ENCODE data around the gene ANKMY1.

DNA sequence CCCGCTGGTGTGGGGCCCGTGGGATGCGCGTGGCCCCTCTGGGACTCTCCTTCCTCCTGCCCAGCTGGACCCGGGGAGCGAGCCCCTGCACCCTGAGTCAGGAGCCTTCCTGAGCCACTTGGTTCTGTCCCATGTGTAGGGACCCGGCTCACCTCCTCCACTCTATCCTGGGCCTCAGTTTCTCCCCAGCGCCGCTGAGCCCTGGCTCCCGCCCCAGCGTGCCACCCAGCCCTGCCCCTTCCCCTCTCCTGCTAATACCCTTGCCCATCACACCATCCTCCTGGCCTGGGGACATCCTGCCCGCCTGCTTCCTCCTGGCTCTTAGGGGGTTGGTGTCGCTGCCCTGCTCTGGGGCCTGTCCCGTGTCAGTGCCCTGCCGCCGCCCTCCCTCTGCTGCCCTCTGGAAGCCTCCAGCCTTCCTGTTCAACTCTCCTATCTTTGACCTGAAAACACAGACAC, 97.5 kb downstream of the ANKMY1 start:
- TF ChIP-seq CTCF (IDR thresholded peaks at IDR 0.05; ENCODE audit: insufficient read depth, low read length, poor library complexity, severe bottlenecking) (no peak), EZH2phosphoT487 (conservative IDR thresholded peaks at IDR 0.05; ENCODE audit: low read length) (no peak)

All from SU-DHL-6 (cell line).